ENCODE results near the gene GORASP2. TPM values are rescaled to one million over a fixed set of nuclear protein-coding genes. Genes with fewer than 3 reads are reported as not detected.
"Not testable (repeated sequence)": the region's sequence is repeated elsewhere in the genome, so short reads cannot be mapped to it uniquely, and the experiment has no call there.

GORASP2 gene
- total RNA-seq, 1 donor from 2014 or later = 56.2 TPM

- H3K4me3 ChIP-seq (ENCODE audit: low read depth, low read length) = no peak overlapping the region
- no peak for DNase-seq (ENCODE audit: low read depth)
- no peak for TF ChIP-seq CTCF (conservative IDR thresholded peaks at IDR 0.05; ENCODE audit: low read depth, low read length)
Measured at GRCh38 chr2:170905864-170906263, 23.2 kb upstream of the GORASP2 start.

GRCh38 chr2:170911314-170911889, 17.7 kb upstream of the GORASP2 start:
- no peak for DNase-seq (ENCODE audit: low read depth)
- no peak for TF ChIP-seq CTCF (conservative IDR thresholded peaks at IDR 0.05; ENCODE audit: low read depth, low read length)
- no peak overlapping the region for H3K4me3 ChIP-seq (ENCODE audit: low read depth, low read length)

GRCh38 chr2:170914994-170915666, 13.9 kb upstream of the GORASP2 start:
- not testable (repeated sequence) for H3K4me3 ChIP-seq (ENCODE audit: low read depth, low read length); DNase-seq (ENCODE audit: low read depth)

GRCh38 chr2:170917219-170917913, 11.7 kb upstream of the GORASP2 start:
- TF ChIP-seq CTCF (conservative IDR thresholded peaks at IDR 0.05; ENCODE audit: low read depth, low read length) = no peak
- DNase-seq (ENCODE audit: low read depth) = no peak
- no peak overlapping the region for H3K4me3 ChIP-seq (ENCODE audit: low read depth, low read length)

- no peak for DNase-seq (ENCODE audit: low read depth)
- H3K4me3 ChIP-seq (ENCODE audit: low read depth, low read length) = no peak overlapping the region
- no peak for TF ChIP-seq CTCF (conservative IDR thresholded peaks at IDR 0.05; ENCODE audit: low read depth, low read length)
Measured at GRCh38 chr2:170917957-170918356, 11.1 kb upstream of the GORASP2 start.

- not testable (repeated sequence) for H3K4me3 ChIP-seq (ENCODE audit: low read depth, low read length); DNase-seq (ENCODE audit: low read depth)
Measured at GRCh38 chr2:170921873-170922272, 7.2 kb upstream of the GORASP2 start.

GRCh38 chr2:170922634-170923494, 6.2 kb upstream of the GORASP2 start:
- no peak for DNase-seq (ENCODE audit: low read depth)
- TF ChIP-seq CTCF (conservative IDR thresholded peaks at IDR 0.05; ENCODE audit: low read depth, low read length) = no peak

More at GRCh38 chr2:170922634-170923494, 6.2 kb upstream of the GORASP2 start:
- no peak overlapping the region for H3K4me3 ChIP-seq (ENCODE audit: low read depth, low read length)
